ENCODE measurements around the gene PIEZO1. TPM values are rescaled to one million over a fixed set of nuclear protein-coding genes. Genes with fewer than 3 reads are reported as not detected.

Gene PIEZO1
- total RNA-seq, 1 donor from 2014 or later, result 164 TPM

GRCh38 chr16:88721236-88721635, 63.8 kb downstream of the PIEZO1 start:
- H3K4me1 ChIP-seq, result no peaks in the 10 kb centered on the region
- no peak overlapping the region for H3K4me3 ChIP-seq
- TF ChIP-seq, protein P1, sequence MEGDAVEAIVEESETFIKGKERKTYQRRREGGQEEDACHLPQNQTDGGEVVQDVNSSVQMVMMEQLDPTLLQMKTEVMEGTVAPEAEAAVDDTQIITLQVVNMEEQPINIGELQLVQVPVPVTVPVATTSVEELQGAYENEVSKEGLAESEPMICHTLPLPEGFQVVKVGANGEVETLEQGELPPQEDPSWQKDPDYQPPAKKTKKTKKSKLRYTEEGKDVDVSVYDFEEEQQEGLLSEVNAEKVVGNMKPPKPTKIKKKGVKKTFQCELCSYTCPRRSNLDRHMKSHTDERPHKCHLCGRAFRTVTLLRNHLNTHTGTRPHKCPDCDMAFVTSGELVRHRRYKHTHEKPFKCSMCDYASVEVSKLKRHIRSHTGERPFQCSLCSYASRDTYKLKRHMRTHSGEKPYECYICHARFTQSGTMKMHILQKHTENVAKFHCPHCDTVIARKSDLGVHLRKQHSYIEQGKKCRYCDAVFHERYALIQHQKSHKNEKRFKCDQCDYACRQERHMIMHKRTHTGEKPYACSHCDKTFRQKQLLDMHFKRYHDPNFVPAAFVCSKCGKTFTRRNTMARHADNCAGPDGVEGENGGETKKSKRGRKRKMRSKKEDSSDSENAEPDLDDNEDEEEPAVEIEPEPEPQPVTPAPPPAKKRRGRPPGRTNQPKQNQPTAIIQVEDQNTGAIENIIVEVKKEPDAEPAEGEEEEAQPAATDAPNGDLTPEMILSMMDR (IDR thresholded peaks at IDR 0.05), result no peak
- ATAC-seq, result no peak
- no peaks in the 10 kb centered on the region for H3K9me3 ChIP-seq
- no peak overlapping the region for H3K27ac ChIP-seq
- no peak for DNase-seq
- intact Hi-C loops (cut with DNase I), result no loop called here
- H3K27me3 ChIP-seq (ENCODE audit: low read depth), result no peaks in the 10 kb centered on the region
- H3K36me3 ChIP-seq, result peaks cover 100% of the 10 kb centered on the region

GRCh38 chr16:88720396-88720970, 64.5 kb downstream of the PIEZO1 start:
- no peak for ATAC-seq
- Histone ChIP-seq H3K9me3 (no peaks in the 10 kb centered on the region), H3K4me3 (no peak overlapping the region), H3K36me3 (peaks cover 100% of the 10 kb centered on the region), H3K4me1 (no peaks in the 10 kb centered on the region), H3K27me3 (ENCODE audit: low read depth) (no peaks in the 10 kb centered on the region), H3K27ac (no peak overlapping the region)
- no peak for DNase-seq
- TF ChIP-seq, protein P1 (IDR thresholded peaks at IDR 0.05), result no peak
- intact Hi-C loops (cut with DNase I), result no loop called here

GRCh38 chr16:88719933-88720296, 65.1 kb downstream of the PIEZO1 start:
- ATAC-seq (no peak), DNase-seq (no peak)
- H3K4me3 ChIP-seq, result no peak overlapping the region
- TF ChIP-seq, protein P1 (IDR thresholded peaks at IDR 0.05), result no peak
- intact Hi-C loops (cut with DNase I), result no loop called here
- H3K27ac ChIP-seq, result no peak overlapping the region
- peaks cover 100% of the 10 kb centered on the region for H3K36me3 ChIP-seq
- H3K9me3 ChIP-seq, result no peaks in the 10 kb centered on the region
- no peaks in the 10 kb centered on the region for H3K4me1 ChIP-seq
- no peaks in the 10 kb centered on the region for H3K27me3 ChIP-seq (ENCODE audit: low read depth)

GRCh38 chr16:88719267-88719932, 65.6 kb downstream of the PIEZO1 start:
- Histone ChIP-seq H3K36me3 (peaks cover 100% of the 10 kb centered on the region), H3K4me3 (no peak overlapping the region), H3K27me3 (ENCODE audit: low read depth) (no peaks in the 10 kb centered on the region), H3K9me3 (no peaks in the 10 kb centered on the region), H3K4me1 (no peaks in the 10 kb centered on the region), H3K27ac (no peak overlapping the region)
- ATAC-seq (no peak), DNase-seq (no peak)
- intact Hi-C loops (cut with DNase I), result no loop called here
- TF ChIP-seq, protein P1 (IDR thresholded peaks at IDR 0.05), result no peak

GRCh38 chr16:88718178-88718577, 66.8 kb downstream of the PIEZO1 start:
- Histone ChIP-seq H3K27me3 (ENCODE audit: low read depth) (no peaks in the 10 kb centered on the region), H3K9me3 (no peaks in the 10 kb centered on the region), H3K4me3 (no peak overlapping the region), H3K36me3 (peaks cover 100% of the 10 kb centered on the region), H3K27ac (no peak overlapping the region), H3K4me1 (no peaks in the 10 kb centered on the region)
- ATAC-seq (no peak), DNase-seq (no peak)
- intact Hi-C loops (cut with DNase I), result no loop called here
- TF ChIP-seq, protein P1 (IDR thresholded peaks at IDR 0.05), result no peak

All from lower lobe of right lung (tissue), 2 donors.